Measurements from ENCODE around the gene ZNF275. TPM values are rescaled to one million over a fixed set of nuclear protein-coding genes. Genes with fewer than 3 reads are reported as not detected.

Gene ZNF275
- total and polyA plus RNA-seq, 2 donors (not counting 1 experiment from before 2014, with no cell fraction given), result 8.8 to 17.6 TPM

DNA sequence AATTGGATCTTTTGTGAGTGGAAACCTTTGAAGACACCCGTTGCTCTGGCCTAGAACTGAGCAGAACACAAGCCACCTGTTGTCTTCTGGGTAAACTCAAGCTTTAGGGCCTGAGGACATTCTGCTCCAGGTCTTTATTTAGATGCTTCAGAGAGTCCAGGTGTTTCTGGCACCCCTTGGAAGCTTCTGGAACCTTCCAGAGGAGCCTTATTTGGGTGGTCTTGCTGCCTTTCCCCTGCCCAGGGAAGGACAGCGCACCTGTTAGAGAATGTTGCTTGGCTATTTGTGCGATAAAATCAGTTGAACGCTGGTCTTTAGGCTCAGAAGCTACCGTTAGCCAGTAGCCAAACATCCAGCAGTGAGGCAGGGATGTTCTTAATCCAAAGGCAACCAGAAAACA is 3.0 kb downstream of the ZNF275 start:
- intact Hi-C loops (cut with micrococcal nuclease), result no loop called here
- ChIA-PET POLR2A (no interaction called here), CTCF (no interaction called here)
- Histone ChIP-seq H3K79me2 (ENCODE audit: control insufficient read depth, insufficient read depth, low read length) (peaks cover 66% of the 10 kb centered on the region), H3K4me1 (ENCODE audit: control insufficient read depth in 2 of 2, insufficient read depth in 2 of 2, low read length in 2 of 2) (peaks cover 34 to 35% of the 10 kb centered on the region in 2 donors), H2AFZ (ENCODE audit: insufficient read depth, low read depth, low read length, poor library complexity, severe bottlenecking) (no peak overlapping the region), H3K9ac (ENCODE audit: low read length) (no peak overlapping the region), H3K27ac (ENCODE audit: low read length in 2 of 2) (peak overlapping the region in 1 of 2 donors; percentile 76), H3K9me3 (ENCODE audit: control extremely low read depth in 1 of 3, control insufficient read depth in 2 of 3, insufficient read depth in 1 of 3, low read length in 2 of 3) (peaks cover 0 to 1% (median 0%) of the 10 kb centered on the region in 3 donors), H3K4me2 (replicated peaks; ENCODE audit: low read depth, low read length, poor library complexity, severe bottlenecking) (no peak overlapping the region), H4K20me1 (ENCODE audit: control insufficient read depth, insufficient read depth, low read length, poor library complexity, severe bottlenecking) (no peaks in the 10 kb centered on the region), H3K27me3 (replicated peaks in 1 of 4; ENCODE audit: control extremely low read depth in 1 of 4, control insufficient read depth in 3 of 4, insufficient read depth in 4 of 4, low read length in 3 of 4) (no peaks in the 10 kb centered on the region), H3K4me3 (ENCODE audit: control extremely low read depth in 1 of 5, extremely low read depth in 1 of 5, insufficient read depth in 1 of 5, low read depth in 2 of 5, low read length in 4 of 5) (no peak overlapping the region), H3K36me3 (replicated peaks in 1 of 2; ENCODE audit: control extremely low read depth in 1 of 2, control insufficient read depth in 1 of 2, extremely low read depth in 1 of 2, insufficient read depth in 2 of 2, low read length in 1 of 2) (peaks cover 2 to 14% of the 10 kb centered on the region in 2 experiments)
- no CpG with 5 or more reads among the region's 5 CpGs for WGBS (ENCODE audit: insufficient coverage)
- H3K27ac Mint-ChIP-seq, result no peak overlapping the region
- TF ChIP-seq CTCF (IDR thresholded peaks at IDR 0.05) (no peak), EZH2 (IDR thresholded peaks at IDR 0.05; ENCODE audit: borderline replicate concordance, insufficient read depth, low read depth, low read length, poor library complexity, severe bottlenecking) (no peak)
- DNase-seq (no peak), ATAC-seq (ENCODE audit: low read depth) (no peak)
- H3K9me3 Mint-ChIP-seq (ENCODE audit: insufficient read depth), result peaks cover 2% of the 10 kb centered on the region
- H3K4me3 Mint-ChIP-seq, result no peak overlapping the region
- no peaks in the 10 kb centered on the region for H3K27me3 Mint-ChIP-seq
- H3K4me1 Mint-ChIP-seq, result peaks cover 54% of the 10 kb centered on the region

GRCh38 chrX:153338836-153339235 is 4.9 kb downstream of the ZNF275 start:
- Histone ChIP-seq H3K27ac (ENCODE audit: low read length in 2 of 2) (no peak overlapping the region), H3K9me3 (ENCODE audit: control extremely low read depth in 1 of 3, control insufficient read depth in 2 of 3, insufficient read depth in 1 of 3, low read length in 2 of 3) (peaks cover 0 to 1% (median 0%) of the 10 kb centered on the region in 3 donors), H4K20me1 (ENCODE audit: control insufficient read depth, insufficient read depth, low read length, poor library complexity, severe bottlenecking) (no peaks in the 10 kb centered on the region), H3K27me3 (replicated peaks in 1 of 4; ENCODE audit: control extremely low read depth in 1 of 4, control insufficient read depth in 3 of 4, insufficient read depth in 4 of 4, low read length in 3 of 4) (no peaks in the 10 kb centered on the region), H3K4me2 (replicated peaks; ENCODE audit: low read depth, low read length, poor library complexity, severe bottlenecking) (no peak overlapping the region), H3K4me1 (ENCODE audit: control insufficient read depth in 2 of 2, insufficient read depth in 2 of 2, low read length in 2 of 2) (peaks cover 34 to 35% of the 10 kb centered on the region in 2 donors), H3K36me3 (replicated peaks in 1 of 2; ENCODE audit: control extremely low read depth in 1 of 2, control insufficient read depth in 1 of 2, extremely low read depth in 1 of 2, insufficient read depth in 2 of 2, low read length in 1 of 2) (peaks cover 2 to 14% of the 10 kb centered on the region in 2 experiments), H3K9ac (ENCODE audit: low read length) (no peak overlapping the region), H3K79me2 (ENCODE audit: control insufficient read depth, insufficient read depth, low read length) (peaks cover 71% of the 10 kb centered on the region), H3K4me3 (ENCODE audit: control extremely low read depth in 1 of 5, extremely low read depth in 1 of 5, insufficient read depth in 1 of 5, low read depth in 2 of 5, low read length in 4 of 5) (no peak overlapping the region), H2AFZ (ENCODE audit: insufficient read depth, low read depth, low read length, poor library complexity, severe bottlenecking) (no peak overlapping the region)
- CTCF ChIA-PET, result no interaction called here
- peaks cover 53% of the 10 kb centered on the region for H3K4me1 Mint-ChIP-seq
- no CpG with 5 or more reads among the region's 7 CpGs for WGBS (ENCODE audit: insufficient coverage)
- H3K9me3 Mint-ChIP-seq (ENCODE audit: insufficient read depth), result peaks cover 3% of the 10 kb centered on the region
- H3K27me3 Mint-ChIP-seq, result no peaks in the 10 kb centered on the region
- POLR2A ChIA-PET, result no interaction called here
- TF ChIP-seq CTCF (IDR thresholded peaks at IDR 0.05), result no peak
- TF ChIP-seq EZH2 (IDR thresholded peaks at IDR 0.05; ENCODE audit: borderline replicate concordance, insufficient read depth, low read depth, low read length, poor library complexity, severe bottlenecking), result no peak
- H3K4me3 Mint-ChIP-seq, result no peak overlapping the region
- no peak for ATAC-seq (ENCODE audit: low read depth)
- intact Hi-C loops (cut with micrococcal nuclease), result no loop called here
- no peak for DNase-seq
- H3K27ac Mint-ChIP-seq, result no peak overlapping the region
